Right renal pelvis (tissue), 4 donors: Measurements from ENCODE around the gene RAET1L. TPM values are rescaled to one million over a fixed set of nuclear protein-coding genes. Genes with fewer than 3 reads are reported as not detected.
"Not testable (repeated sequence)": the region's sequence is repeated elsewhere in the genome, so short reads cannot be mapped to it uniquely, and the experiment has no call there.

Experiments used
- DNase-seq, 4 donors: peaks; one replicate each; pipeline ENCODE4 v3.0.0-alpha.2; 2013; ENCODE audit warnings: low read depth in 4 of 4, low spot score in 3 of 4, missing footprints in 1 of 4
- polyA plus RNA-seq, 4 donors: library from polyadenylated mRNA; unstranded; fragments of 120-200 nt; gene quantifications; one replicate each; pipeline ENCODE4 v1.2.1, GENCODE V29; 2013; ENCODE audit not compliant: insufficient read length in 4 of 4

RAET1L gene
- polyA plus RNA-seq, result not detected

- DNase-seq, result no peak
Observed at GRCh38 chr6:150025201-150025917, at the start of gene RAET1L. TSS of gene RAET1L (minus strand) at chr6:150025532. CDS start at chr6:150025471, 61 bp downstream.

GRCh38 chr6:150075034-150075421 lies 49.7 kb upstream of the RAET1L start:
- DNase-seq, result no peak

GRCh38 chr6:150074396-150075033 lies 49.2 kb upstream of the RAET1L start:
- not testable (repeated sequence) for DNase-seq

GRCh38 chr6:150072201-150072600 lies 46.9 kb upstream of the RAET1L start:
- DNase-seq, result no peak

- DNase-seq, result no peak
Observed at GRCh38 chr6:150070236-150070818, 45.0 kb upstream of the RAET1L start.

- no peak for DNase-seq
Observed at GRCh38 chr6:150069706-150070105, 44.4 kb upstream of the RAET1L start.

GRCh38 chr6:150068720-150069648 lies 43.7 kb upstream of the RAET1L start, which contains the start of gene ULBP3:
TSS of gene ULBP3 (minus strand) at chr6:150069121. CDS start at chr6:150069066, 55 bp downstream.
- peak; percentile 70 to 78 (median 76) for DNase-seq

- DNase-seq, result no peak
Observed at GRCh38 chr6:150068151-150068550, 42.8 kb upstream of the RAET1L start.

GRCh38 chr6:150065083-150065482 lies 39.8 kb upstream of the RAET1L start:
- DNase-seq, result no peak

GRCh38 chr6:150063640-150064039 lies 38.3 kb upstream of the RAET1L start:
- DNase-seq, result no peak

GRCh38 chr6:150059973-150060372 lies 34.6 kb upstream of the RAET1L start:
- not testable (repeated sequence) for DNase-seq

GRCh38 chr6:150058986-150059385 lies 33.7 kb upstream of the RAET1L start:
- no peak for DNase-seq

- DNase-seq, result no peak
Observed at GRCh38 chr6:150058231-150058792, 33.0 kb upstream of the RAET1L start.

GRCh38 chr6:150057501-150057951 lies 32.2 kb upstream of the RAET1L start:
- no peak for DNase-seq

- DNase-seq, result no peak
Observed at GRCh38 chr6:150056916-150057315, 31.6 kb upstream of the RAET1L start.

GRCh38 chr6:150056156-150056555 lies 30.8 kb upstream of the RAET1L start:
- no peak for DNase-seq

- no peak for DNase-seq
Observed at GRCh38 chr6:150055131-150055530, 29.8 kb upstream of the RAET1L start.

- no peak for DNase-seq
Observed at GRCh38 chr6:150053450-150053849, 28.1 kb upstream of the RAET1L start.

- DNase-seq, result no peak
Observed at GRCh38 chr6:150050846-150051245, 25.5 kb upstream of the RAET1L start.

GRCh38 chr6:150048099-150048498 lies 22.8 kb upstream of the RAET1L start:
- no peak for DNase-seq
